ENCODE results near the gene MZB1. TPM values are rescaled to one million over a fixed set of nuclear protein-coding genes. Genes with fewer than 3 reads are reported as not detected.

The MZB1 gene
- polyA plus RNA-seq, 1 of the 3 experiments (the other 2 are of a cell fraction) = not detected

DNA sequence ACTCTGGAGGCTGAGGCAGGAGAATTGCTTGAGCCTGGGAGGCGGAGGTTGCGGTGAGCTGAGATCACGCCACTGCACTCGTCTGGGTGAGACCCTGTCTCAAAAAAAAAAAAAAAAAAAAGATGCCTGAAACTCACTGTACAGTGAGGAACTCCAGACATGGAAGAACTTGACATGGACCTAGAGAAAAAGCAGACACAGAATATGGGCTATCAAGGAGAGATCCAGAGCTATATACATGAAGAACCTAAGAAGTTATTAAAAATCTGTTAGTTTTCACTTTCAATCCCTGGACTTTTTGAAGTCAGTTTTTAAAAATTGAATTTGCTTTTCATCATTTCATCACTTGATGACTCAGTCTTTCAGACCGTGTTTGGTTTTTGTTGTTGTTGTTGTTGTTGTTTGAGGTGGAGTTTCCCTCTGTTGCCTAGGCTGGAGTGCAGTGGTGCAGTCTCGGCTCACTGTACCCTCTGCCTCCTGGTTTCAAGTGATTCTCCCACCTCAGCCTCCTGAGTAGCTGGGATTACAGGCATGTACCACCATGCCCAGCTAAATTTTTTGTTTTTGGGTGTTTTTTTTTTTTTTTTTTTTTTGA is 27.8 kb downstream of the MZB1 start (continued):
- TF ChIP-seq, protein P1, sequence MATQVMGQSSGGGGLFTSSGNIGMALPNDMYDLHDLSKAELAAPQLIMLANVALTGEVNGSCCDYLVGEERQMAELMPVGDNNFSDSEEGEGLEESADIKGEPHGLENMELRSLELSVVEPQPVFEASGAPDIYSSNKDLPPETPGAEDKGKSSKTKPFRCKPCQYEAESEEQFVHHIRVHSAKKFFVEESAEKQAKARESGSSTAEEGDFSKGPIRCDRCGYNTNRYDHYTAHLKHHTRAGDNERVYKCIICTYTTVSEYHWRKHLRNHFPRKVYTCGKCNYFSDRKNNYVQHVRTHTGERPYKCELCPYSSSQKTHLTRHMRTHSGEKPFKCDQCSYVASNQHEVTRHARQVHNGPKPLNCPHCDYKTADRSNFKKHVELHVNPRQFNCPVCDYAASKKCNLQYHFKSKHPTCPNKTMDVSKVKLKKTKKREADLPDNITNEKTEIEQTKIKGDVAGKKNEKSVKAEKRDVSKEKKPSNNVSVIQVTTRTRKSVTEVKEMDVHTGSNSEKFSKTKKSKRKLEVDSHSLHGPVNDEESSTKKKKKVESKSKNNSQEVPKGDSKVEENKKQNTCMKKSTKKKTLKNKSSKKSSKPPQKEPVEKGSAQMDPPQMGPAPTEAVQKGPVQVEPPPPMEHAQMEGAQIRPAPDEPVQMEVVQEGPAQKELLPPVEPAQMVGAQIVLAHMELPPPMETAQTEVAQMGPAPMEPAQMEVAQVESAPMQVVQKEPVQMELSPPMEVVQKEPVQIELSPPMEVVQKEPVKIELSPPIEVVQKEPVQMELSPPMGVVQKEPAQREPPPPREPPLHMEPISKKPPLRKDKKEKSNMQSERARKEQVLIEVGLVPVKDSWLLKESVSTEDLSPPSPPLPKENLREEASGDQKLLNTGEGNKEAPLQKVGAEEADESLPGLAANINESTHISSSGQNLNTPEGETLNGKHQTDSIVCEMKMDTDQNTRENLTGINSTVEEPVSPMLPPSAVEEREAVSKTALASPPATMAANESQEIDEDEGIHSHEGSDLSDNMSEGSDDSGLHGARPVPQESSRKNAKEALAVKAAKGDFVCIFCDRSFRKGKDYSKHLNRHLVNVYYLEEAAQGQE (IDR thresholded peaks at IDR 0.05; ENCODE audit: low read depth, low read length) = no peak

DNA sequence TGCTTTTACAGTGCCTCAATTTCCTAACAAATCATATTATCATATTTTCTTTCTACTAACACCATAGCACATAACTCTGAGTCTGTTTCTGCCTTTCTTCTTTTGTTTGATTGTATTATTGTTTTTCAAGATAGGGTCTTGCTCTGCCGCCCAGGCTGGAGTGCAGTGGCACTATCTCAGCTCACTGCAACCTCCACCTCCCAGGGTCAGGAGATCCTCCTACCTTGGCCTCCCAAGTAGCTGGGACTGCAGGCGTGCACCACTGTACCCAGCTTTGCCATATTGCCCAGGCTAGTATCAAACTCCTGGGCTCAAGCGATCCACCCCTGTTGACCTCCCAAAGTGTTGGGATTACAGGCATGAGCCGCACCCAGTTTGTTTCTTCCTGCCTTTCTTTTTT is 29.3 kb downstream of the MZB1 start:
- Histone ChIP-seq H3F3A (replicated peaks; ENCODE audit: insufficient read depth) (peaks cover 16% of the 10 kb centered on the region), H3K36me3 (replicated peaks in 1 of 2; ENCODE audit: control insufficient read depth in 1 of 2, insufficient read depth in 2 of 2, low read length in 1 of 2) (peaks cover 17 to 22% of the 10 kb centered on the region in 2 experiments), H3K79me2 (ENCODE audit: insufficient read depth) (peaks cover 95% of the 10 kb centered on the region), H3K4me3 (ENCODE audit: low read depth in 2 of 2, low read length in 1 of 2) (no peak overlapping the region), H3K9me3 (no peaks in the 10 kb centered on the region), H3K27me3 (ENCODE audit: insufficient read depth) (no peaks in the 10 kb centered on the region), H2AFZ (ENCODE audit: low read depth) (no peak overlapping the region), H3K4me1 (ENCODE audit: control insufficient read depth in 1 of 2, insufficient read depth in 2 of 2, low read depth in 1 of 2, low read length in 1 of 2) (no peaks in the 10 kb centered on the region), H3K27ac (ENCODE audit: low read depth in 2 of 2, low read length in 1 of 2) (no peak overlapping the region), H4K20me1 (ENCODE audit: insufficient read depth) (peaks cover 86% of the 10 kb centered on the region), H3K9ac (no peak overlapping the region), H3K9me2 (no peaks in the 10 kb centered on the region), H3K4me2 (no peak overlapping the region)
- ChIA-PET POLR2A (no interaction called here), CTCF (interaction anchor here (0.7 kb wide), 1 partner anchor 96 kb away, joined by 3 read pairs; no protein-coding TSS in a partner anchor)
- WGBS (ENCODE audit: low lambda C conversion rate) = 94% methylated on average over 4 of the region's 4 CpGs
- TF ChIP-seq, protein P2, sequence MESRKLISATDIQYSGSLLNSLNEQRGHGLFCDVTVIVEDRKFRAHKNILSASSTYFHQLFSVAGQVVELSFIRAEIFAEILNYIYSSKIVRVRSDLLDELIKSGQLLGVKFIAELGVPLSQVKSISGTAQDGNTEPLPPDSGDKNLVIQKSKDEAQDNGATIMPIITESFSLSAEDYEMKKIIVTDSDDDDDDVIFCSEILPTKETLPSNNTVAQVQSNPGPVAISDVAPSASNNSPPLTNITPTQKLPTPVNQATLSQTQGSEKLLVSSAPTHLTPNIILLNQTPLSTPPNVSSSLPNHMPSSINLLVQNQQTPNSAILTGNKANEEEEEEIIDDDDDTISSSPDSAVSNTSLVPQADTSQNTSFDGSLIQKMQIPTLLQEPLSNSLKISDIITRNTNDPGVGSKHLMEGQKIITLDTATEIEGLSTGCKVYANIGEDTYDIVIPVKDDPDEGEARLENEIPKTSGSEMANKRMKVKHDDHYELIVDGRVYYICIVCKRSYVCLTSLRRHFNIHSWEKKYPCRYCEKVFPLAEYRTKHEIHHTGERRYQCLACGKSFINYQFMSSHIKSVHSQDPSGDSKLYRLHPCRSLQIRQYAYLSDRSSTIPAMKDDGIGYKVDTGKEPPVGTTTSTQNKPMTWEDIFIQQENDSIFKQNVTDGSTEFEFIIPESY (IDR thresholded peaks at IDR 0.05; ENCODE audit: borderline replicate concordance, low read depth) = no peak
- TF ChIP-seq, protein P3, sequence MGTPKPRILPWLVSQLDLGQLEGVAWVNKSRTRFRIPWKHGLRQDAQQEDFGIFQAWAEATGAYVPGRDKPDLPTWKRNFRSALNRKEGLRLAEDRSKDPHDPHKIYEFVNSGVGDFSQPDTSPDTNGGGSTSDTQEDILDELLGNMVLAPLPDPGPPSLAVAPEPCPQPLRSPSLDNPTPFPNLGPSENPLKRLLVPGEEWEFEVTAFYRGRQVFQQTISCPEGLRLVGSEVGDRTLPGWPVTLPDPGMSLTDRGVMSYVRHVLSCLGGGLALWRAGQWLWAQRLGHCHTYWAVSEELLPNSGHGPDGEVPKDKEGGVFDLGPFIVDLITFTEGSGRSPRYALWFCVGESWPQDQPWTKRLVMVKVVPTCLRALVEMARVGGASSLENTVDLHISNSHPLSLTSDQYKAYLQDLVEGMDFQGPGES (IDR thresholded peaks at IDR 0.05; ENCODE audit: low read depth, low read length) = no peak
- TF ChIP-seq NRF1 (IDR thresholded peaks at IDR 0.05; ENCODE audit: low read depth, low read length) = no peak
- TF ChIP-seq, protein P4, sequence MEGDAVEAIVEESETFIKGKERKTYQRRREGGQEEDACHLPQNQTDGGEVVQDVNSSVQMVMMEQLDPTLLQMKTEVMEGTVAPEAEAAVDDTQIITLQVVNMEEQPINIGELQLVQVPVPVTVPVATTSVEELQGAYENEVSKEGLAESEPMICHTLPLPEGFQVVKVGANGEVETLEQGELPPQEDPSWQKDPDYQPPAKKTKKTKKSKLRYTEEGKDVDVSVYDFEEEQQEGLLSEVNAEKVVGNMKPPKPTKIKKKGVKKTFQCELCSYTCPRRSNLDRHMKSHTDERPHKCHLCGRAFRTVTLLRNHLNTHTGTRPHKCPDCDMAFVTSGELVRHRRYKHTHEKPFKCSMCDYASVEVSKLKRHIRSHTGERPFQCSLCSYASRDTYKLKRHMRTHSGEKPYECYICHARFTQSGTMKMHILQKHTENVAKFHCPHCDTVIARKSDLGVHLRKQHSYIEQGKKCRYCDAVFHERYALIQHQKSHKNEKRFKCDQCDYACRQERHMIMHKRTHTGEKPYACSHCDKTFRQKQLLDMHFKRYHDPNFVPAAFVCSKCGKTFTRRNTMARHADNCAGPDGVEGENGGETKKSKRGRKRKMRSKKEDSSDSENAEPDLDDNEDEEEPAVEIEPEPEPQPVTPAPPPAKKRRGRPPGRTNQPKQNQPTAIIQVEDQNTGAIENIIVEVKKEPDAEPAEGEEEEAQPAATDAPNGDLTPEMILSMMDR (IDR thresholded peaks at IDR 0.05) = no peak
- TF ChIP-seq, protein P5, sequence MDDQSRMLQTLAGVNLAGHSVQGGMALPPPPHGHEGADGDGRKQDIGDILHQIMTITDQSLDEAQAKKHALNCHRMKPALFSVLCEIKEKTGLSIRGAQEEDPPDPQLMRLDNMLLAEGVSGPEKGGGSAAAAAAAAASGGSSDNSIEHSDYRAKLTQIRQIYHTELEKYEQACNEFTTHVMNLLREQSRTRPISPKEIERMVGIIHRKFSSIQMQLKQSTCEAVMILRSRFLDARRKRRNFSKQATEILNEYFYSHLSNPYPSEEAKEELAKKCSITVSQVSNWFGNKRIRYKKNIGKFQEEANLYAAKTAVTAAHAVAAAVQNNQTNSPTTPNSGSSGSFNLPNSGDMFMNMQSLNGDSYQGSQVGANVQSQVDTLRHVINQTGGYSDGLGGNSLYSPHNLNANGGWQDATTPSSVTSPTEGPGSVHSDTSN (IDR thresholded peaks at IDR 0.05) = no peak
- no peak for TF ChIP-seq CHD2 (IDR thresholded peaks at IDR 0.05; ENCODE audit: low read length, partially characterized antibody)
- TF ChIP-seq SIN3A (IDR thresholded peaks at IDR 0.05; ENCODE audit: borderline replicate concordance, low read depth, low read length) = no peak
- no peak for TF ChIP-seq RAD21 (IDR thresholded peaks at IDR 0.05; ENCODE audit: low read length)
- no peak for TF ChIP-seq POLR2AphosphoS5 (IDR thresholded peaks at IDR 0.05; ENCODE audit: low read depth, low read length)
- no peak for TF ChIP-seq GATA2 (CRISPR knock-in tag; IDR thresholded peaks at IDR 0.05)
- no peak for TF ChIP-seq RXRA (IDR thresholded peaks at IDR 0.05; ENCODE audit: borderline replicate concordance, low read depth)
- DNase-seq = no peak

Measured in SK-N-SH (cell line).